Esophagus muscularis mucosa (tissue), 4 donors: ENCODE data around the gene ASAP2. TPM values are rescaled to one million over a fixed set of nuclear protein-coding genes. Genes with fewer than 3 reads are reported as not detected.
A peak's percentile ranks its signal among the peaks of the same experiment; 100 is the strongest.

ENCODE experiments used
- DNase-seq: peaks from one replicate; pipeline ENCODE4 v3.0.0-alpha.2; 2017; ENCODE audit errors: extremely low spot score
- H3K27ac ChIP-seq, 4 donors: fragments of 200-600 bp; sonication (generic); replicated peaks in 1 of 4; 1 replicate in 3 of 4; 2 replicates in 1 of 4; pipeline ENCODE4 v1.5.1; 2016 to 2019; ENCODE audit warnings: mild to moderate bottlenecking in 1 of 4
- H3K27me3 ChIP-seq, 4 donors: fragments of 200-600 bp; sonication (generic); one replicate each; pipeline versions ENCODE4 v1.5.1 to v1.6.0; 2016 to 2019
- H3K36me3 ChIP-seq, 4 donors: fragments of 200-600 bp; sonication (generic); one replicate each; pipeline ENCODE4 v1.5.1; 2016 to 2019
- H3K4me1 ChIP-seq, 4 donors: fragments of 200-600 bp; sonication (generic); one replicate each; pipeline ENCODE4 v1.5.1; 2016 to 2019
- H3K4me3 ChIP-seq, 4 donors: fragments of 200-600 bp; sonication (generic); 1 replicate in 2 of 4; 2 replicates in 2 of 4; pipeline ENCODE4 v1.5.1; 2016 to 2019; ENCODE audit warnings: mild to moderate bottlenecking in 4 of 4, moderate library complexity in 1 of 4
- H3K9me3 ChIP-seq, 4 donors: fragments of 200-600 bp; sonication (generic); 1 replicate in 3 of 4; 2 replicates in 1 of 4; pipeline ENCODE4 v1.5.1; 2016 to 2019
- CTCF ChIP-seq, 3 experiments: fragments of 200-600 bp in 2 of 3; fragments of 450-650 bp in 1 of 3; sonication (generic) in 2 of 3; IDR thresholded peaks; one replicate each; pipeline ENCODE4 v1.5.1; 2017 to 2019; ENCODE audit warnings: antibody characterized with exemption in 3 of 3, mild to moderate bottlenecking in 2 of 3, moderate library complexity in 1 of 3
- EP300 ChIP-seq: sonication (generic); formaldehyde crosslinking; IDR thresholded peaks from one replicate; pipeline ENCODE4 v1.6.1; 2017; ENCODE audit warnings: antibody characterized with exemption
- POLR2A ChIP-seq: fragments of 450-650 bp; IDR thresholded peaks from one replicate; pipeline ENCODE4 v1.6.1; 2017; ENCODE audit warnings: antibody characterized with exemption, moderate library complexity, mild to moderate bottlenecking, low read depth
- POLR2AphosphoS5 ChIP-seq, 2 donors: sonication (generic); formaldehyde crosslinking; IDR thresholded peaks; one replicate each; pipeline ENCODE4 v1.6.1; 2017; ENCODE audit warnings: antibody characterized with exemption in 2 of 2
- WGBS: methylation state at CpG from one replicate; pipeline ENCODE4 v1.1.5; 2018; 5-methylcytosine and 5-hydroxymethylcytosine counted together
- intact Hi-C: fragments of 100-400 bp; cut with DNase I; formaldehyde crosslinking; loops from one replicate; pipeline ENCODE4 v1.15.1; 2023
- total RNA-seq, 4 donors: library from RNA; depleted of rRNA; stranded (reverse); fragments of >200 nt; gene quantifications; one replicate each; pipeline versions ENCODE4 v1.1.0 to v1.2.1, GENCODE V29; 2016

Gene ASAP2
- total RNA-seq, 4 donors from 2014 or later, result 18.7 to 24.0 (median 21.3) TPM

GRCh38 chr2:9405636-9406035 lies 199.0 kb downstream of the ASAP2 start:
- 91% methylated on average over 2 of the region's 2 CpGs for WGBS
- DNase-seq, result no peak
- Histone ChIP-seq H3K27ac (no peak overlapping the region), H3K36me3 (peaks cover 8 to 69% (median 47%) of the 10 kb centered on the region in 4 donors), H3K27me3 (no peaks in the 10 kb centered on the region), H3K4me3 (no peak overlapping the region), H3K4me1 (peaks cover 11 to 50% (median 40%) of the 10 kb centered on the region in 4 donors), H3K9me3 (no peaks in the 10 kb centered on the region)
- intact Hi-C loops, result no loop called here
- TF ChIP-seq POLR2AphosphoS5 (IDR thresholded peaks at IDR 0.05) (no peak), CTCF (IDR thresholded peaks at IDR 0.05) (no peak), EP300 (no peak), POLR2A (no peak)

- no peak overlapping the region for H3K4me3 ChIP-seq
- TF ChIP-seq EP300 (no peak), CTCF (IDR thresholded peaks at IDR 0.05) (no peak), POLR2A (no peak), POLR2AphosphoS5 (IDR thresholded peaks at IDR 0.05) (no peak)
- H3K4me1 ChIP-seq, result peaks cover 11 to 50% (median 40%) of the 10 kb centered on the region in 4 donors
- peaks cover 13 to 69% (median 46%) of the 10 kb centered on the region in 4 donors for H3K36me3 ChIP-seq
- H3K27ac ChIP-seq, result peak overlapping the region; percentile 24 to 64 (median 54)
- no peak for DNase-seq
- no peaks in the 10 kb centered on the region for H3K27me3 ChIP-seq
- intact Hi-C loops, result no loop called here
- 68% methylated on average over 13 of the region's 13 CpGs for WGBS
- H3K9me3 ChIP-seq, result no peaks in the 10 kb centered on the region
Observed at GRCh38 chr2:9406529-9407362, 200.1 kb downstream of the ASAP2 start.

- intact Hi-C loops, result no loop called here
- Histone ChIP-seq H3K9me3 (no peaks in the 10 kb centered on the region), H3K4me1 (peaks cover 11 to 50% (median 40%) of the 10 kb centered on the region in 4 donors), H3K4me3 (no peak overlapping the region), H3K27ac (peak overlapping the region; percentile 24 to 64 (median 54)), H3K36me3 (peaks cover 19 to 68% (median 45%) of the 10 kb centered on the region in 4 donors), H3K27me3 (no peaks in the 10 kb centered on the region)
- WGBS, result 60% methylated on average over 8 of the region's 8 CpGs
- TF ChIP-seq POLR2A (no peak), EP300 (no peak), POLR2AphosphoS5 (IDR thresholded peaks at IDR 0.05) (no peak), CTCF (IDR thresholded peaks at IDR 0.05) (no peak)
- DNase-seq, result no peak
Observed at GRCh38 chr2:9407363-9407811, 200.8 kb downstream of the ASAP2 start.

GRCh38 chr2:9408641-9409151 lies 202.1 kb downstream of the ASAP2 start:
- H3K4me1 ChIP-seq, result peaks cover 9 to 42% (median 33%) of the 10 kb centered on the region in 4 donors
- TF ChIP-seq EP300 (no peak), POLR2AphosphoS5 (IDR thresholded peaks at IDR 0.05) (no peak), POLR2A (no peak), CTCF (IDR thresholded peaks at IDR 0.05) (no peak)
- H3K27ac ChIP-seq, result no peak overlapping the region
- 79% methylated on average over 8 of the region's 9 CpGs for WGBS
- H3K9me3 ChIP-seq, result no peaks in the 10 kb centered on the region
- DNase-seq, result no peak
- H3K36me3 ChIP-seq, result peaks cover 19 to 65% (median 43%) of the 10 kb centered on the region in 4 donors
- no peaks in the 10 kb centered on the region for H3K27me3 ChIP-seq
- intact Hi-C loops, result no loop called here
- no peak overlapping the region for H3K4me3 ChIP-seq
